Suppressor macrophage treated with lipopolysaccharide for 4 hours (primary cell): Measurements from ENCODE around the gene MRPL43.

ENCODE experiments used
- DNase-seq: peaks from one replicate; pipeline ENCODE4 v3.0.0-alpha.2; 2020

MRPL43 gene

GRCh38 chr10:101018600-101019439 is 31.5 kb upstream of the MRPL43 start:
- peak; percentile 89 for DNase-seq

- peak; percentile 72 for DNase-seq
Measured at GRCh38 chr10:101018118-101018599, 30.9 kb upstream of the MRPL43 start.

- no peak for DNase-seq
Measured at GRCh38 chr10:101016814-101017213, 29.5 kb upstream of the MRPL43 start.

- no peak for DNase-seq
Measured at GRCh38 chr10:101015582-101015973, 28.3 kb upstream of the MRPL43 start.

- peak; percentile 55 for DNase-seq
Measured at GRCh38 chr10:101014966-101015581, 27.8 kb upstream of the MRPL43 start.

- DNase-seq = peak; percentile 86
Measured at GRCh38 chr10:101014230-101014884, 27.1 kb upstream of the MRPL43 start.

- no peak for DNase-seq
Measured at GRCh38 chr10:101013365-101013825, 26.1 kb upstream of the MRPL43 start.

- peak; percentile 88 for DNase-seq
Measured at GRCh38 chr10:101012525-101013364, 25.4 kb upstream of the MRPL43 start.

GRCh38 chr10:101011517-101012423 is 24.5 kb upstream of the MRPL43 start:
- no peak for DNase-seq

- DNase-seq = no peak
Measured at GRCh38 chr10:101010329-101010728, 23.0 kb upstream of the MRPL43 start.

GRCh38 chr10:101008823-101009423 is 21.6 kb upstream of the MRPL43 start:
- DNase-seq = no peak

- DNase-seq = no peak
Measured at GRCh38 chr10:101007915-101008822, 20.9 kb upstream of the MRPL43 start.

- DNase-seq = no peak
Measured at GRCh38 chr10:101007099-101007711, 19.9 kb upstream of the MRPL43 start.

GRCh38 chr10:101006593-101007098 is 19.3 kb upstream of the MRPL43 start:
- DNase-seq = no peak

GRCh38 chr10:101005869-101006567 is 18.7 kb upstream of the MRPL43 start:
- DNase-seq = no peak

GRCh38 chr10:101005361-101005760 is 18.1 kb upstream of the MRPL43 start:
- no peak for DNase-seq

GRCh38 chr10:101003639-101004206 is 16.4 kb upstream of the MRPL43 start:
- no peak for DNase-seq

GRCh38 chr10:101002456-101002855 is 15.2 kb upstream of the MRPL43 start:
- DNase-seq = no peak
